Body of pancreas (tissue), 4 donors: ENCODE measurements around the gene ZDHHC21. TPM values are rescaled to one million over a fixed set of nuclear protein-coding genes. Genes with fewer than 3 reads are reported as not detected.

ENCODE experiments used
- ATAC-seq: fragments of 150-250 bp; one replicate; pipeline ENCODE4 v1.9.1; 2016
- DNase-seq, 4 donors: peaks; one replicate each; pipeline ENCODE4 v3.0.0-alpha.2; 2019
- H3K27ac ChIP-seq, 4 donors: fragments of 200-600 bp; sonication (generic); 1 replicate in 3 of 4; 2 replicates in 1 of 4; pipeline versions ENCODE4 v1.5.1 to v1.6.1; 2016 to 2019; ENCODE audit warnings: mild to moderate bottlenecking in 1 of 4, mixed read lengths in 1 of 4, moderate library complexity in 1 of 4
- H3K27me3 ChIP-seq, 2 donors: fragments of 200-600 bp; sonication (generic); one replicate each; pipeline ENCODE4 v1.6.0; 2016; ENCODE audit warnings: mild to moderate bottlenecking in 1 of 2
- H3K36me3 ChIP-seq, 2 donors: fragments of 200-600 bp; sonication (generic); replicated peaks in 1 of 2; 2 replicates each; pipeline ENCODE4 v1.5.1; 2016; ENCODE audit warnings: low read depth in 2 of 2; ENCODE audit not compliant: insufficient read depth in 1 of 2
- H3K4me1 ChIP-seq: fragments of 200-600 bp; sonication (generic); one replicate; pipeline ENCODE4 v1.6.0; 2016
- H3K4me3 ChIP-seq, 2 donors: fragments of 200-600 bp; sonication (generic); 1 replicate in 1 of 2; 2 replicates in 1 of 2; pipeline ENCODE4 v1.5.1; 2016 to 2019
- H3K9me3 ChIP-seq, 3 donors: fragments of 200-600 bp; sonication (generic); 1 replicate in 2 of 3; 2 replicates in 1 of 3; pipeline ENCODE4 v1.5.1; 2016
- CTCF ChIP-seq, 7 experiments: fragments of 450-650 bp in 4 of 7; fragments of 200-600 bp in 3 of 7; sonication (generic) in 3 of 7; IDR thresholded peaks; one replicate each; pipeline ENCODE4 v1.5.1; 2016 to 2019; ENCODE audit warnings: antibody characterized with exemption in 7 of 7
- POLR2A ChIP-seq, 3 donors: fragments of 450-650 bp; IDR thresholded peaks; one replicate each; pipeline ENCODE4 v1.6.1; 2016; ENCODE audit warnings: antibody characterized with exemption in 3 of 3, mild to moderate bottlenecking in 2 of 3
- WGBS, 2 donors: methylation state at CpG; one replicate each; pipeline ENCODE4 v1.1.5; 2017; 5-methylcytosine and 5-hydroxymethylcytosine counted together
- intact Hi-C: fragments of 100-400 bp; cut with DNase I; formaldehyde crosslinking; loops from one replicate; pipeline ENCODE4 v1.15.1; 2023
- total RNA-seq, 2 donors: library from RNA; depleted of rRNA; stranded (reverse); fragments of >200 nt; gene quantifications; one replicate each; pipeline ENCODE4 v1.1.0, GENCODE V29; 2016

ZDHHC21 gene
- total RNA-seq, 2 donors from 2014 or later, result 9.6 to 67.6 TPM

- DNase-seq (no peak), ATAC-seq (no peak)
- WGBS, 2 donors, result 83 to 85% methylated on average over 4 of the region's 4 CpGs
- TF ChIP-seq POLR2A (IDR thresholded peaks at IDR 0.05) (no peak), CTCF (IDR thresholded peaks at IDR 0.05) (no peak)
- Histone ChIP-seq H3K27me3 (no peaks in the 10 kb centered on the region), H3K9me3 (no peaks in the 10 kb centered on the region), H3K4me3 (no peak overlapping the region), H3K27ac (no peak overlapping the region), H3K4me1 (no peaks in the 10 kb centered on the region), H3K36me3 (no peaks in the 10 kb centered on the region)
- intact Hi-C loops, result no loop called here
Measured at GRCh38 chr9:14715102-14715501, 21.9 kb upstream of the ZDHHC21 start.

GRCh38 chr9:14713187-14713767, 20.0 kb upstream of the ZDHHC21 start:
- WGBS, 2 donors, result 72 to 81% methylated on average over 3 of the region's 3 CpGs
- no peaks in the 10 kb centered on the region for H3K27me3 ChIP-seq

GRCh38 chr9:14710804-14711203, 17.6 kb upstream of the ZDHHC21 start:
- Histone ChIP-seq H3K27ac (no peak overlapping the region), H3K9me3 (no peaks in the 10 kb centered on the region), H3K4me1 (no peaks in the 10 kb centered on the region), H3K4me3 (no peak overlapping the region), H3K27me3 (no peaks in the 10 kb centered on the region), H3K36me3 (no peaks in the 10 kb centered on the region)
- ATAC-seq (no peak), DNase-seq (no peak)
- intact Hi-C loops, result no loop called here
- no peak for TF ChIP-seq CTCF (IDR thresholded peaks at IDR 0.05)

More at GRCh38 chr9:14713187-14713767, 20.0 kb upstream of the ZDHHC21 start:
- ATAC-seq, result no peak
- Histone ChIP-seq H3K4me1 (no peaks in the 10 kb centered on the region), H3K36me3 (no peaks in the 10 kb centered on the region), H3K9me3 (no peaks in the 10 kb centered on the region), H3K27ac (no peak overlapping the region), H3K4me3 (no peak overlapping the region)
- DNase-seq, result no peak
- TF ChIP-seq CTCF (IDR thresholded peaks at IDR 0.05) (no peak), POLR2A (IDR thresholded peaks at IDR 0.05) (no peak)
- intact Hi-C loops, result no loop called here

- DNase-seq (no peak), ATAC-seq (no peak)
- TF ChIP-seq CTCF (IDR thresholded peaks at IDR 0.05) (no peak), POLR2A (IDR thresholded peaks at IDR 0.05) (no peak)
- H3K9me3 ChIP-seq, result no peaks in the 10 kb centered on the region
- H3K36me3 ChIP-seq, result no peaks in the 10 kb centered on the region
- no peak overlapping the region for H3K4me3 ChIP-seq
- 83 to 94% methylated on average over 5 of the region's 5 CpGs for WGBS, 2 donors
- H3K4me1 ChIP-seq, result no peaks in the 10 kb centered on the region
- intact Hi-C loops, result no loop called here
- no peaks in the 10 kb centered on the region for H3K27me3 ChIP-seq
- no peak overlapping the region for H3K27ac ChIP-seq
Measured at GRCh38 chr9:14706530-14707140, 13.4 kb upstream of the ZDHHC21 start.

- ATAC-seq, result no peak
- Histone ChIP-seq H3K36me3 (no peaks in the 10 kb centered on the region), H3K9me3 (no peaks in the 10 kb centered on the region), H3K4me1 (no peaks in the 10 kb centered on the region), H3K4me3 (no peak overlapping the region), H3K27me3 (no peaks in the 10 kb centered on the region), H3K27ac (no peak overlapping the region)
- intact Hi-C loops, result no loop called here
- TF ChIP-seq CTCF (IDR thresholded peaks at IDR 0.05) (no peak), POLR2A (IDR thresholded peaks at IDR 0.05) (no peak)
- DNase-seq, result no peak
Measured at GRCh38 chr9:14705079-14705478, 11.8 kb upstream of the ZDHHC21 start.
